ENCODE data around the gene ARRDC3. TPM values are rescaled to one million over a fixed set of nuclear protein-coding genes. Genes with fewer than 3 reads are reported as not detected.

The ARRDC3 gene
- total and polyA plus RNA-seq, 2 of the 8 experiments (the other 6 are each of a cell fraction or from before 2014, with no cell fraction given): 2.9 to 5.7 TPM

GRCh38 chr5:91407204-91407603, 24.1 kb upstream of the ARRDC3 start (continued):
- TF ChIP-seq CHD7 (IDR thresholded peaks at IDR 0.05; ENCODE audit: insufficient replicate concordance, low read length): no peak
- no peak for TF ChIP-seq RBBP5 (IDR thresholded peaks at IDR 0.05; ENCODE audit: borderline replicate concordance, low read depth, low read length)
- TF ChIP-seq SIN3A (conservative IDR thresholded peaks at IDR 0.05 in 1 of 2, IDR thresholded peaks at IDR 0.05 in 1 of 2; ENCODE audit: low read depth in 1 of 2, low read length in 2 of 2): no peak
- TF ChIP-seq USF2 (IDR thresholded peaks at IDR 0.05; ENCODE audit: low read length): no peak
- no peak for TF ChIP-seq NRF1 (IDR thresholded peaks at IDR 0.05; ENCODE audit: low read depth, low read length)
- TF ChIP-seq ZNF274 (IDR thresholded peaks at IDR 0.05; ENCODE audit: borderline replicate concordance, extremely low read depth, low read length): no peak
- no peak for TF ChIP-seq TBP (IDR thresholded peaks at IDR 0.05; ENCODE audit: low read depth, low read length)
- no peak for TF ChIP-seq SP2 (IDR thresholded peaks at IDR 0.05; ENCODE audit: low read length)
